ES-I3 (cell line): ENCODE data around the gene KCNN2.
"Not testable (repeated sequence)": the region's sequence is repeated elsewhere in the genome, so short reads cannot be mapped to it uniquely, and the experiment has no call there.

Experiments used
- H3K36me3 ChIP-seq: 2 replicates; pipeline ENCODE4 v1.6.1; 2013; ENCODE audit warnings: mild to moderate bottlenecking, low read length, control low read depth, moderate library complexity; ENCODE audit not compliant: insufficient read depth
- H3K4me1 ChIP-seq: 2 replicates; pipeline ENCODE4 v1.6.1; 2013; ENCODE audit warnings: mild to moderate bottlenecking, control low read depth, low read length; ENCODE audit not compliant: insufficient read depth
- H3K9ac ChIP-seq: 2 replicates; pipeline ENCODE4 v1.6.1; 2013; ENCODE audit warnings: low read depth, mild to moderate bottlenecking, low read length, moderate library complexity
- H3K9me3 ChIP-seq: 2 replicates; pipeline ENCODE4 v1.6.1; 2013; ENCODE audit warnings: mild to moderate bottlenecking, low read length, moderate library complexity; ENCODE audit not compliant: control insufficient read depth, insufficient read depth

The KCNN2 gene

DNA sequence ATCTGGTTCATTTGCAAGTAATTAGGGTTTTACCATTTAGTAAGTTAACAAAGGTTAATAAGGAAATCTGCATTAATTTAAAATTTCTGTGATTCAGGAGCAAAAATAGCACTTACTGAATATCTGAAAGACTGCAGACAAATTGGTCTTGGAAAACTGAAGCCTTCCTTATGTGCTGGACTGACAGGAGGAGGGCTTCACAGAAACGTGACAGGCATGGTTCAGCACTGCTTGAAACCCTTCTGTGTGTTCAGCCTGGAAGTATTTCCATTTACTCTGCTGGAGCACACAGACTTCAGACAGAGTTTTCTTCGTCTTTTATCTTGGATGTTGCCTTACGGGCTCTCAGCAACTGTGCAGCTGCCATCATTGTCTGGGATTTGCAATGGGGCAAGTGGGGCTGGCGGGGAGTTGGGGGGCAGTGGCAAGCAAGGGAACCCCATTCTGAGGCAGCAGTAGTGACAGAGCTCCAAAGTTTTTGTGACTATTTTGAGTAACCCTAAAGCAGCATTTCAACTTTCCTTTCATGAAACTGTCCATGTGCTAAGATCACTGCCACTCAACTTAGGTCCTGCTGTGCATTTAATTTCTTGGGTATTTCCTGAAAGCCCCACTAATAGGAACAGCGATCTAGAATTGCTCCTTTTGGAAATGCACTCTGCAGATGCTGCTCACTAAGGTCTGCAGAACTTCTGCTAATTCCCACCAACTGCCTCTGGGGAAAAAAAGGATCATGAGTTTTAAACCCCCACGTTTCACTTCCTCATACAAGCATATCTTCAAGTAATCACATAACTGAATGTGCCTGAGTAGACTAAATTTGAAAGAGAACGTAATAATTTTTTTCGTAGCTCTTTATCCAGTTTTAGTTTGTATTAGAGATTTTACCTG, 56.6 kb downstream of the KCNN2 start:
- H3K9me3 ChIP-seq = no peaks in the 10 kb centered on the region
- H3K36me3 ChIP-seq = no peaks in the 10 kb centered on the region
- H3K9ac ChIP-seq = no peak overlapping the region
- H3K4me1 ChIP-seq = no peaks in the 10 kb centered on the region

DNA sequence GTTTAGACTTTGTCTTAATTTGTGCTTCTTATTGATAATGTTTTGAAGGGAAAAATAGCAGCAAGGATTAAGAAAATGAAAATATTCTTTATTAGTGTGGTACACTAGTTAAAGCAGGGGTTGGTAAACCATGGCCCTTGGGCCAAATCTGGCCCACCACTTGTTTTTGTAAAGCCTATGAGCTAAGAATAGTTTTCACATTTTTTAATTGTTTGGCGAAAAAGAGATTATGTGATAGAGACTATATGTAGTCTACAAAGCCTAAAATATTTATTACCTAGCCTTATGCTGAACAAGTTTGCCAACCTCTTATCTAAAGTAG, 57.2 kb downstream of the KCNN2 start:
- Histone ChIP-seq H3K9ac (no peak overlapping the region), H3K4me1 (no peaks in the 10 kb centered on the region), H3K36me3 (no peaks in the 10 kb centered on the region)

DNA sequence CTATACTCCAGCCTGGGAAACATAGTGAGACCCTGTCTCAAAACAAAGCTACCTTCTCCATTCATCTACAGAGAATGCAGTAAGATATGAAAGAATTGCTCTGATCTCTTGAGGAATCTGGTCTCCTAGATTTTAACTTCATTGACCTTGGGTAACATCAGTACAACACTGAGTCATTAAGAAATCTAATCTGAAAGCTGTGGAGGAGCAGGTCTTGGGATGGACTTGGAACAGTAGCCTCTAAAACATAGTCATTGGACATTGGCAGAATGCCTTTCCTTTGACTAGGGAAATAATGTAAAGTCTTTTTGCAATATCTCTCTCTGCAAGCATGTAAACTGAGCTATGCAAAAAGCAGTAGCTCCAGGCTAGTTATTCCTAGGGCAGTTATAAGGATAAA, 58.1 kb downstream of the KCNN2 start:
- Histone ChIP-seq H3K4me1 (no peaks in the 10 kb centered on the region), H3K9me3 (no peaks in the 10 kb centered on the region), H3K36me3 (no peaks in the 10 kb centered on the region), H3K9ac (no peak overlapping the region)

More for the DNA sequence above, 57.2 kb downstream of the KCNN2 start:
- no peaks in the 10 kb centered on the region for H3K9me3 ChIP-seq

- no peaks in the 10 kb centered on the region for H3K36me3 ChIP-seq
Observed at GRCh38 chr5:114427204-114427603, 65.3 kb downstream of the KCNN2 start.

DNA sequence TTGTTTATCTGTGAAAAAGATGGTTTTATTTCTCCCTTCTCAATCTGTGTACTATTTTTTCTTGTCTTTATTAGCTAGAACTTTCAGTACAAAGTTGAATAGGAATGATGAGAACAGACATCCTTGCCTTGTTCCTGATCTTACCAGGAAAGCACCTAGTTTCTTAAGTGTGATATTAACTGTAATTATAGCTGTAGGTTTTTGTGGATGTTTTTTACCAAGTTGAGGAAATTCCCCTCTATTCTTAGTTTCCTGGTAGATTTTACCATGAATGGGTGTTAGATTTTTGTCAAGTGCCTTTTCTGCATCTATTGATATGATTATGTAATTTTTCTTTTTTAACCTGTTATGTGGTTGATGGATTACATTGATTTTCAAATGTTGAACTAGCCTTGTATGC, 68.7 kb downstream of the KCNN2 start:
- no peaks in the 10 kb centered on the region for H3K36me3 ChIP-seq
- H3K9me3 ChIP-seq = no peaks in the 10 kb centered on the region
- peaks cover 6% of the 10 kb centered on the region; the same call in 1 of the 2 replicates for H3K4me1 ChIP-seq
- H3K9ac ChIP-seq = no peak overlapping the region

More at GRCh38 chr5:114427204-114427603, 65.3 kb downstream of the KCNN2 start:
- H3K9ac ChIP-seq = no peak overlapping the region
- H3K4me1 ChIP-seq = no peaks in the 10 kb centered on the region
- no peaks in the 10 kb centered on the region for H3K9me3 ChIP-seq

GRCh38 chr5:114432684-114433083, 70.8 kb downstream of the KCNN2 start:
- peaks cover 15% of the 10 kb centered on the region; the same call in 1 of the 2 replicates for H3K4me1 ChIP-seq
- H3K9ac ChIP-seq, H3K9me3 ChIP-seq, H3K36me3 ChIP-seq: not testable (repeated sequence)

- Histone ChIP-seq H3K9me3 (no peaks in the 10 kb centered on the region), H3K4me1 (peaks cover 15% of the 10 kb centered on the region; the same call in 1 of the 2 replicates), H3K36me3 (no peaks in the 10 kb centered on the region), H3K9ac (no peak overlapping the region)
Observed at GRCh38 chr5:114434396-114435219, 72.7 kb downstream of the KCNN2 start.

DNA sequence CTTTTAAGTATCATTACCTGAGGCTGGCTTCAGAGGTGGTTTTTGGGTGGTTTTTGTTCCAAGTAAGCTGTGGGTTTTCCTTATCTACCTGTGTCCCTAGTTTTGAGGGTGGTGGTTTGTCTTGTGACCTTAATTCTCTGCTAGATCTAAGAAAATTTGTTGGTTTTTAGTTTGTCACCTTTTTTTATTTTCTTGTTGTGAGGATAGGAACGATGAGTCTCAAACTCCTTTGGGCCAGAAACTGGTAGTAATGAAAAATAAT, 73.3 kb downstream of the KCNN2 start:
- no peaks in the 10 kb centered on the region for H3K9me3 ChIP-seq
- no peak overlapping the region for H3K9ac ChIP-seq
- peaks cover 15% of the 10 kb centered on the region; the same call in 1 of the 2 replicates for H3K4me1 ChIP-seq
- H3K36me3 ChIP-seq = no peaks in the 10 kb centered on the region

DNA sequence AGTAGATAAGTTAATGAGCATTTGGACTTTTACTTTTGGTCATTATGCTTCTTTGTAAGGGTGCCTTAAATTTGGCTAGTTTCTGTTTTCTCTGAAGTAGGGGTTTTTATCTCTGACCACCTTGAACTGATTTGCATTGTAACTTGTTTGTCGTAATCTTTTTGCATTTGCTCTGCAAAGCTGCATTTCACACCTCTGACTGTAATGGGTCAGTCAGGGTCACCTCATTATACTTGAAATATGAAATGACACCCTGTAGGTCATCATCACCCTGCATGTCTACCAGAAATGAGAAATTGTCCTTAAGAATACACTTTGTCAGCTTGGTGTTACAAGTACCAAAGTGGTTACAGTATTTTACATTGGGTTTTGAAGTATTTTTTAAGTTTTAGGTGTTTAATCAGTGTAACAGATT, 74.0 kb downstream of the KCNN2 start:
- Histone ChIP-seq H3K9ac (no peak overlapping the region), H3K4me1 (peaks cover 15% of the 10 kb centered on the region; the same call in 1 of the 2 replicates), H3K36me3 (no peaks in the 10 kb centered on the region), H3K9me3 (no peaks in the 10 kb centered on the region)

DNA sequence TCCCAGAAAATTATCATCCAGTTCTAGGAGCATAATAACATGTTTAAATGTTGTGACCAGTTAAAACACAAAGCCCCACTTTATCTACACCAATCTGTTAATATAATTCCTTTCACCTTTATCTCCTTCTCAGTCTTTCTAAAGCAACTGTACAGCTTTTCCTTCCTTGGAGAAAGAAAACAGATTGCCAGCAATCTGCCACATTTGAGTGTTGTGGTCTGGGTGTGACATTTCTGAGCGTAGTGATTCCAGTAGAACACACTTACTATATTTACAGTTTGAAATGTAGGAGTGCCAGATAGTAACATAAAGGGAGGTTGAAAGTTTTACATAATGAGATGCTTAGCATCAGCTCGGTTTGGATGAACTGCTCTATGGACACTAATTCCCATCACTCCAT, 76.1 kb downstream of the KCNN2 start:
- peaks cover 15% of the 10 kb centered on the region; the same call in 1 of the 2 replicates for H3K4me1 ChIP-seq
- H3K36me3 ChIP-seq = no peaks in the 10 kb centered on the region
- no peak overlapping the region for H3K9ac ChIP-seq
- no peaks in the 10 kb centered on the region for H3K9me3 ChIP-seq

DNA sequence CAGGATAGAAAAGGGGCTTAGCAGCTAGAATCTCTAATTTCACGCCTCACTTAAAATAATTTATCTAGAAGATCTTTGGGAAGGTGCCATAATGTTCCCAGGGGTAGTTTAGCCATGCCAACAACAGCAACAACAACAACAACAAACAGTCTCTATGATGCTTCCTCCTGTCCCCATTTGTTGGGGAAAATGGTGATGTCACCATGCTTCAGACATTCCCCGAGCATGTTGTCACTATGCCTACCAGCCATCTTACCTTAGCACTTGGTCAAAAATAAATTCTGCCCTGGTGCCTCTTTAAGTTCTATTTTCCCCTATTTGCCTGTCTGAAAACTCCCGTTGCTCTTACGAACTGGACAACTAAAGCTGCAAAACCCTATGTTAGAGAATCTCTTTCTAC, 76.6 kb downstream of the KCNN2 start:
- no peaks in the 10 kb centered on the region for H3K9me3 ChIP-seq
- H3K9ac ChIP-seq = no peak overlapping the region
- H3K36me3 ChIP-seq = no peaks in the 10 kb centered on the region
- peaks cover 15% of the 10 kb centered on the region; the same call in 1 of the 2 replicates for H3K4me1 ChIP-seq

DNA sequence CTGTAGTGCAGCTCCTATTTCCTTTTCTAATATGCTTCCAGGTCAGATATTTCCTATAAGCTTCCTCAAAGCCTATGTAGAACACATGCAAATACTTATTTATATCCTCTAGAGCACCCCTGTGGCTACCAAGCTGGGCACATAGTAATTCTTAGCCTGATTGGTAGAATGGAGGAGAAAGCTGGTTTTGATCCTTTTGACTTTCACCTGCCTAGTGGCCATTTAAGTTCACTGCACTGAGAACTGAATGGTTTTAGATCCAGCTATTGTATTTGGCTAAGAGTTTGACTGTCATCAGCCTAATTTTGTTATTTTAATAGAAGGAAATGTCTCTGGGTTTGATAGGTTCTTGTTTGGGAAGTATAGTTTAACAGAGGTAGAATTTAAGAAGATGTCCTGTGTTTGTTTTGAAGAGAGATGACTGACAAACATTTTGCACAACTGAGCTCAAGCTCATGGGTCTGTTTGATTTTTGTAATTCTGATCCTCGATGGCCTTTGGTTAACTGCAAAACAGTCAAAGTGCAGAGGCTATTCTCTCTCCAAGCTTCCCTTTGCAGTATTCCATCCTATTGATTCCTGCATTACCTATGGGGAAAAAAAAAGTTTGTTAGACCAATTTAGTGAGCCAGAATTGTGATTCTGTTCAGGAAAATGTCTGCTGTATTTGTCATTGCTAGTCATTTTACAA, 85.4 kb downstream of the KCNN2 start:
- Histone ChIP-seq H3K36me3 (no peaks in the 10 kb centered on the region), H3K4me1 (peaks cover 12% of the 10 kb centered on the region; the same call in 1 of the 2 replicates), H3K9ac (no peak overlapping the region), H3K9me3 (no peaks in the 10 kb centered on the region)

GRCh38 chr5:114448481-114448880, 86.6 kb downstream of the KCNN2 start:
- Histone ChIP-seq H3K9me3 (no peaks in the 10 kb centered on the region), H3K9ac (no peak overlapping the region), H3K4me1 (peaks cover 12% of the 10 kb centered on the region; the same call in 1 of the 2 replicates), H3K36me3 (no peaks in the 10 kb centered on the region)

- peaks cover 12% of the 10 kb centered on the region; the same call in 1 of the 2 replicates for H3K4me1 ChIP-seq
- no peaks in the 10 kb centered on the region for H3K36me3 ChIP-seq
Observed at GRCh38 chr5:114449860-114450421, 88.1 kb downstream of the KCNN2 start.

More at GRCh38 chr5:114449860-114450421, 88.1 kb downstream of the KCNN2 start:
- Histone ChIP-seq H3K9ac (no peak overlapping the region), H3K9me3 (no peaks in the 10 kb centered on the region)
